T47D (cell line): ENCODE results near the gene SLC5A5.

Source experiments
- DNase-seq, 2 experiments: peaks; one replicate each; pipeline versions ENCODE4 v3.0.0 to v3.0.0-alpha.2; 2011 to 2012; ENCODE audit warnings: low read depth in 1 of 2, low spot score in 1 of 2
- JUND ChIP-seq: IDR thresholded peaks from 2 replicates; pipeline ENCODE4 v1.6.1; 2012; ENCODE audit warnings: low read depth
- in situ Hi-C: cut with HindIII; loops from 2 replicates; pipeline ENCODE4 v1.10.0; 2016; ENCODE audit warnings: low sequenced_read_pairs, low pct_unique_long_range_greater_than_20kb

The SLC5A5 gene

DNA sequence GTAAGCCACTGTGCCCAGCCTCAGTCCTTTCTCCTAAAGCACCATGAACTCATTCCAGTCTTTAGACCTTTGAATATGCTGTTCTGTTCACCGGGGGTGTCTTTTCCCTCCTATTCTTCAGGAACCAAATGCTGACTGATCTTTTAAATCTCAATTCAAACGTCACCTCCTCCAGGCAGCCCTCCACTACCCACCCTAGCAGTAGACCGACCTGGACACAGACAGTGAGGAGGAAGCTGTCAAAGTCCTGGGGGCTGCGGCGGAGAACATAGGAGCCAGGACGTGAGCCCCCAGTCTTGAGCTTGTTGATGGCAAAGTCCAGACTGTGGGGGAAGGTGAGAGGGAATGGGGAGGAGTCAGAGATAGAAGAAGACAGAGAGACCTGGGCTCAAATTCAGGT, 31.7 kb upstream of the SLC5A5 start:
- TF ChIP-seq JUND, result no peak
- DNase-seq, result no peak

DNA sequence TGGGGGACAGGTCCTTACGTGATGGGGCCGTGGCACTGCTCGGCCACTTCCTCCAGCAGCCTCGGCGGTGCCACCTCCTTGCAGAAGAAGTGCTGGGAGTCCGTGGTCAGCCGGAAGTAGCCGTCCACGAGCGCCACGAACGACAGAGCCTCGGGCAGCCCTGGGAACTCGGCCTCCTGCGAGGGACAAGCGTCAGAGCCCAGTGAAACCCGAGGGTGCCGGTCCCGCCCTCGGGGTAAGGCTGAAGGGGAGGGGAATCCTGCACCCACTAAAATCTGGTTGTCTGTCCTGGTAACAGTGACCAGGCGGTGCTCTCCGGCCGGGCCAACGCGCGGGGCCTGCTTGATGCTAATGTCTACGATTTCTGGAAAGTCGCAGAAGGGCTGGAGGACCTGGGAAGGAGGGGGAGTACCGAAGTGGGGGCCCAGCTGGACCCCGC, 30.4 kb upstream of the SLC5A5 start:
- no peak for TF ChIP-seq JUND
- in situ Hi-C loops, result no loop called here
- DNase-seq, result peak; percentile 72 to 84

More for the DNA sequence above, 31.7 kb upstream of the SLC5A5 start:
- in situ Hi-C loops, result no loop called here

- in situ Hi-C loops, result no loop called here
- peak; percentile 96 for DNase-seq
Measured at GRCh38 chr19:17841810-17842662, 29.7 kb upstream of the SLC5A5 start.

DNA sequence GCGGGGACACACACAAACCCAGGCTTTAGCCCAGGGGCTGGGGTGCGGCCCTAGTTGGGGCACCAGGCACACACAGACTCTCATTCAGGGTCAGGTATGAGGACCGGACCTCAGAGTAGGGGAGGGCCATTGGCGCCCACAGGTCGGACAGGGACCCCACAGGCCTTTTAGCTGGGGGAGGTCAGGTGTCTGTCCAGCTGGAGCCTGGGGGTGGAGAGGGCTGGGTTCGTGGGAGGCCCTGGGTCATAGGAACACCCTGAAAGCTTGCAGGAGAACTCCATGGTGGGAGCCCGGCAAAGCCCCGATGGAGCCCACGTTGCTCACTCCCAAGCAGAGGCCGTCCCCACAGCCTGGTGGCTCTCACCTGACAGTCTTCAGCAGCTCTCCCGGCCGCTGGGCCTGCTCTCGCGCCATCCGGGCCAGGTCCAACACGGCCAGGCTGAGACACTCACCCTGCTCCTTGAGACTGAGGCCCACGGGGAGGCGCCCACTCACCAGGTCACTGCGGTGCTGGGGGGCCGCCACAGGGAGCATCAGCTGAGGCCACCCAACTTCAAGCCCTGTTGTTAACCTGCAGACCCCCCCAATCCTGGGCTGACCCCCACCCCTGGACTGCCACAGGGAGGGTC, 29.0 kb upstream of the SLC5A5 start:
- in situ Hi-C loops, result no loop called here
- no peak for TF ChIP-seq JUND
- DNase-seq, result no peak

More at GRCh38 chr19:17841810-17842662, 29.7 kb upstream of the SLC5A5 start:
- TF ChIP-seq JUND, result no peak

DNA sequence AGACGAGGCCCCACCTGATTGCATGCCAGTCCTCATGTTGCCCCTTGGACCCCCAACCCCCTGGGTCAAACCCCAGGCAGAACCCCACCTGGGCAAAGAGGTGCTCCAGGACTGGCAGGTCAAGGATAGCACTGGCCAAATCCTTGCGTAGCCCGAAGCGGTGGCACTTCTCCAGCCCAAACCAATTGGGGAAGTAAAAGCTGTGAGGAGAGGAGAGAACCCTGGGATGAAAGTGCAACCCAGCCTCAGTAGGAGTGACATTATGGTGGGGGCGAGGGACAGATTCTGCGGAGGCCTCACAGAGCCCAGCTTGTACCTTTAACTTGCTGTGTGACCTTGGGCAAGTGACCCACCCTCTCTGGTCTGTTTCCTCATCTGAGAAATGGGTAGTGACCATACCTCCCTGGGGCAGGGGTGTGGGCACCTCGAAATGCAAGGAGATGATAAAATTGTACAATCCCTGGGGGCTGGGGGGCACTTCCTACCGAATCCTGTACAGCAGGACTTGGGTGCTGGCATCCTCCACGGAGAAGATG, 28.4 kb upstream of the SLC5A5 start:
- DNase-seq, result no peak
- in situ Hi-C loops, result no loop called here
- no peak for TF ChIP-seq JUND

DNA sequence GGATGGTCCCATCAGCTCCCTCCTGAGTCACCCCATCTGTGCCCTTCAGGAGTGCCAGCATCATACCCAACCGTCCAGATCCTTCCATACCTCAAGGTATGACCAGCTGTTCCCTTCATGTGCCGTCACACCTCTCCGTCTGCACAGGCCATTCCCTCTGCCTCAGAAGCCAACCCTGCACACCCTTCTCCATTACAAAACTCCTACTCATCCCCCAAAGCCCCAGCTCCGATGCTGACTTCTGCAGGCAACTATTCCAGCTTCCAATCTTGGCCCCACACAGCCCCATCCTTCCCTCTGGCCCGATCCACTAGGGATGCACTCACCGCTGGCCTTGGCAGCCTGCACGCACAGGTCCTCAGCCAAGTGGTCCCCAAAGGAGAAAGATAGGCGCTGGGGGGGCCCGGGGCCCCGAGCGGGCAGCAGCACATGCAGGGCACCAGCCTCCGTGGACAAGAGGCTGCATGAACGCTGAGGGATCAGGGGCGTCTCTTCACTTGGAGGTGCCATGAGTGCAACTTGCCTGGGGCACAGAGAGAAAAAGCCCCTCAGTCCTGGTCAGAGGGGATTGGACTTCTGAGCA, 27.7 kb upstream of the SLC5A5 start:
- no peak for TF ChIP-seq JUND
- DNase-seq, result no peak
- in situ Hi-C loops, result no loop called here

- in situ Hi-C loops, result no loop called here
- no peak for TF ChIP-seq JUND
- DNase-seq, result no peak
Measured at GRCh38 chr19:17846146-17846545, 25.6 kb upstream of the SLC5A5 start.

DNA sequence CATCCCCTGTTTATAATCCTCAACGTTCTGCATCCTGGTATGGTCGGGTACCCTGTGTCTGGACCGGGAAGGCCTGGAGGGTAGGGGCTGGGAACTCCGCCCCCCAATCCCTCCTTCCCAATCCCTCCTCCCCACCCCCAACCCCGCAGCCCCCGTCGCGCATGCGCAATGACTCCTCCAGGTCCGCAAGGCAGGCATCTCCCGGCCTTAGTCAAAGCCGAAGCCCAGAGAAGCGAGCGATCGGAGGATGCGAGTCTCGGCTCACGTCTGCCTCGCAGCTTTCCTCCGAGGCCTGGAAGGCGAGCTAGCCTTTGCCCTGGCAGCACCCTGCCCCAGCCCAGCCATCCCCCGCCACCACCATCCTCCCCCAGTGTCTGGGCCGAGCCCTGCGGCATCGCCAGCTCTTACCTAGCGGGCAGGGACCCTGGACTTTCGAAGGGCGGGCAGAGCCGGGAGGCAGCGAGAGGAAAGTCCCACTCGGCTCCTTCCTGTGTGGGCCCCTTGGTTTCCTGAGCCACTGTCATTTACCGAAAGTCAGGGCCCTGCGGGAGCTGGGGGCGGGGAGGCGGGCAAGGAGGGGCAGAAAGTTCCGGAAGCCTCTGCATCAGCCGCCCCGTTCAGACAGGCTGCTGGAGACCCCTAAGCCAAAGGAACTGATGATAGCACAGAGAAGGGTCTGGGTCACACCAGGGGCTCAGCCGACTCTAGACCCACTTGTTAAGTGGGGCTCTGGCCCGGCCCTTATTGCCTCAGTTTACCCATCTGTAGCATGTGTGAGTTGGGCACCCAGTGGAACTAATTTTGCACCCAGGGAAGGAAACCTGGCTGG, 24.0 kb upstream of the SLC5A5 start, which contains the start of gene JAK3:
Gene JAK3, minus strand, starts transcription at position 445 of the 829 bp plus-strand sequence. CDS start 3,565 bp downstream, outside the sequence.
- no peak for TF ChIP-seq JUND
- no peak for DNase-seq
- in situ Hi-C loops, result no loop called here

GRCh38 chr19:17848595-17849292, 23.0 kb upstream of the SLC5A5 start:
- DNase-seq, result no peak
- no peak for TF ChIP-seq JUND
- in situ Hi-C loops, result no loop called here

DNA sequence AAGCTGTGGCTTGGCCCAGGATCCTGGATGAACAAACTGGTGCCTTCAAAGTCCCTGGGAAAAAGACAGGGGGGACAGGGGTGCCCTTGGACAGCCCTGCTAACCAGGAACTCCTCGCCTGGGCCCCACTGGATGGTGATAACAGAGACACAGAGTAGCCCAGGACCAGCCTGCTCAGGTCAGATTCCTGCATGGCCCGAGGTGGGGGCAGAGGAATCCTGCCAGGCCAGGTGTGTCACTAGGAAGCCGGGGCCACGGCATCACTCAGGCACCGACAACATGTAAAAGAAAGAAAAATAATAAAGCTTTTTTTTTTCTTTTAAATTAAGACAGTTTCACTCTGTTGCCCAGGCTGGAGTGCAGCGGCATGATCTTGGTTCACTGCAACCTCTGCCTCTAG, 17.7 kb upstream of the SLC5A5 start:
- DNase-seq, result no peak
- no peak for TF ChIP-seq JUND
- in situ Hi-C loops, result no loop called here

- in situ Hi-C loops, result no loop called here
- TF ChIP-seq JUND, result no peak
- peak; percentile 69 to 77 for DNase-seq
Measured at GRCh38 chr19:17855280-17856152, 16.2 kb upstream of the SLC5A5 start.
